ENCODE results near the gene ACTL8.

The ACTL8 gene

GRCh38 chr1:17764591-17764990 is 9.5 kb downstream of the ACTL8 start:
- no peak for DNase-seq (ENCODE audit: low read depth)
- no peak overlapping the region for H3K4me3 ChIP-seq (ENCODE audit: low read depth, low read length)
- TF ChIP-seq MAX (IDR thresholded peaks at IDR 0.05; ENCODE audit: low read depth, low read length) (no peak), POLR2A (IDR thresholded peaks at IDR 0.05; ENCODE audit: extremely low read depth, insufficient read length) (no peak), MYC (IDR thresholded peaks at IDR 0.05; ENCODE audit: low read depth, low read length) (no peak)
- TF ChIP-seq, protein P1, sequence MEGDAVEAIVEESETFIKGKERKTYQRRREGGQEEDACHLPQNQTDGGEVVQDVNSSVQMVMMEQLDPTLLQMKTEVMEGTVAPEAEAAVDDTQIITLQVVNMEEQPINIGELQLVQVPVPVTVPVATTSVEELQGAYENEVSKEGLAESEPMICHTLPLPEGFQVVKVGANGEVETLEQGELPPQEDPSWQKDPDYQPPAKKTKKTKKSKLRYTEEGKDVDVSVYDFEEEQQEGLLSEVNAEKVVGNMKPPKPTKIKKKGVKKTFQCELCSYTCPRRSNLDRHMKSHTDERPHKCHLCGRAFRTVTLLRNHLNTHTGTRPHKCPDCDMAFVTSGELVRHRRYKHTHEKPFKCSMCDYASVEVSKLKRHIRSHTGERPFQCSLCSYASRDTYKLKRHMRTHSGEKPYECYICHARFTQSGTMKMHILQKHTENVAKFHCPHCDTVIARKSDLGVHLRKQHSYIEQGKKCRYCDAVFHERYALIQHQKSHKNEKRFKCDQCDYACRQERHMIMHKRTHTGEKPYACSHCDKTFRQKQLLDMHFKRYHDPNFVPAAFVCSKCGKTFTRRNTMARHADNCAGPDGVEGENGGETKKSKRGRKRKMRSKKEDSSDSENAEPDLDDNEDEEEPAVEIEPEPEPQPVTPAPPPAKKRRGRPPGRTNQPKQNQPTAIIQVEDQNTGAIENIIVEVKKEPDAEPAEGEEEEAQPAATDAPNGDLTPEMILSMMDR (IDR thresholded peaks at IDR 0.05; ENCODE audit: low read depth, low read length): no peak

- H3K4me3 ChIP-seq (ENCODE audit: low read depth, low read length): no peak overlapping the region
- no peak for TF ChIP-seq POLR2A (IDR thresholded peaks at IDR 0.05; ENCODE audit: extremely low read depth, insufficient read length)
- no peak for TF ChIP-seq MYC (IDR thresholded peaks at IDR 0.05; ENCODE audit: low read depth, low read length)
- TF ChIP-seq, protein P1 (IDR thresholded peaks at IDR 0.05; ENCODE audit: low read depth, low read length): no peak
- no peak for TF ChIP-seq MAX (IDR thresholded peaks at IDR 0.05; ENCODE audit: low read depth, low read length)
- no peak for DNase-seq (ENCODE audit: low read depth)
Measured at GRCh38 chr1:17765444-17766411, 10.6 kb downstream of the ACTL8 start.

DNA sequence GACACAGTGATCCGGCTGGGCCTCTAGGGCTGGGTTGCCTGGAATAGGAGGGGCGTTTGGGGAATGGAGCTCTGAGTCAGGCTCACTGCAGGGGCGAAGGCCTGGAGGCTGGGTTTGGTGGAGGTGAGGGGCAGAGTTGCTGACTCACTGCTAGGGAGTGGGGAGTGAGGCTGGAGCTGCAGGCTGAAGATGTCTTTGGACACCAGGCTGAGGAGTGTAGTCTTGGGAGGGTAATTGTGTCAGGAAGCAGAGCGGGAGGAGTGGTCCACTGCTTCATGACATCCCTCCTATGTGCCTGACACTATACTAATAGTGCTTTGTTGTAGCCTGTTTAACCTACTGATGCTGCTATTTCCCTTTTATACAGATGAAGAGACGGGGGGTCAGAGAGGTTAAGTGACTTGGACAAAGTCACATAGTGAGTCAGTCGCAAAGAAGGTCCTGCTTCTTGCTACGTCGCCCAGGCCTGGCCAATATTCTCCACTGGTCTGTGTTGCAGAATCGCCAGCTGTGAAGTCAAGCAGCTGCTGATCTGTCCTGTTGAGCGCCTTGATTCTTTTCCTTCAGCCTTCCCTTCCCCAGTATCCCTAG is 13.6 kb downstream of the ACTL8 start:
- no peak overlapping the region for H3K4me3 ChIP-seq (ENCODE audit: low read depth, low read length)
- no peak for DNase-seq (ENCODE audit: low read depth)
- TF ChIP-seq POLR2A (IDR thresholded peaks at IDR 0.05; ENCODE audit: extremely low read depth, insufficient read length) (no peak), MYC (IDR thresholded peaks at IDR 0.05; ENCODE audit: low read depth, low read length) (no peak), MAX (IDR thresholded peaks at IDR 0.05; ENCODE audit: low read depth, low read length) (no peak)
- TF ChIP-seq, protein P1 (IDR thresholded peaks at IDR 0.05; ENCODE audit: low read depth, low read length): no peak

- TF ChIP-seq MAX (IDR thresholded peaks at IDR 0.05; ENCODE audit: low read depth, low read length): no peak
- TF ChIP-seq, protein P1 (IDR thresholded peaks at IDR 0.05; ENCODE audit: low read depth, low read length): no peak
- TF ChIP-seq POLR2A (IDR thresholded peaks at IDR 0.05; ENCODE audit: extremely low read depth, insufficient read length): no peak
- TF ChIP-seq MYC (IDR thresholded peaks at IDR 0.05; ENCODE audit: low read depth, low read length): no peak
Measured at GRCh38 chr1:17770983-17771382, 15.8 kb downstream of the ACTL8 start.

GRCh38 chr1:17772615-17773212 is 17.6 kb downstream of the ACTL8 start:
- DNase-seq (ENCODE audit: low read depth): no peak
- H3K4me3 ChIP-seq (ENCODE audit: low read depth, low read length): no peak overlapping the region
- no peak for TF ChIP-seq POLR2A (IDR thresholded peaks at IDR 0.05; ENCODE audit: extremely low read depth, insufficient read length)
- TF ChIP-seq MYC (IDR thresholded peaks at IDR 0.05; ENCODE audit: low read depth, low read length): no peak
- TF ChIP-seq MAX (IDR thresholded peaks at IDR 0.05; ENCODE audit: low read depth, low read length): no peak
- TF ChIP-seq, protein P1 (IDR thresholded peaks at IDR 0.05; ENCODE audit: low read depth, low read length): no peak

More at GRCh38 chr1:17770983-17771382, 15.8 kb downstream of the ACTL8 start:
- H3K4me3 ChIP-seq (ENCODE audit: low read depth, low read length): no peak overlapping the region
- no peak for DNase-seq (ENCODE audit: low read depth)
